HPDE6-E6E7 (cell line): Measurements from ENCODE around the gene ZSWIM5.
A peak's percentile ranks its signal among the peaks of the same experiment; 100 is the strongest.

Experiments used
- DNase-seq: peaks from one replicate; pipeline ENCODE4 v3.0.0; 2011; ENCODE audit warnings: missing footprints; ENCODE audit errors: extremely low spot score

ZSWIM5 gene

DNA sequence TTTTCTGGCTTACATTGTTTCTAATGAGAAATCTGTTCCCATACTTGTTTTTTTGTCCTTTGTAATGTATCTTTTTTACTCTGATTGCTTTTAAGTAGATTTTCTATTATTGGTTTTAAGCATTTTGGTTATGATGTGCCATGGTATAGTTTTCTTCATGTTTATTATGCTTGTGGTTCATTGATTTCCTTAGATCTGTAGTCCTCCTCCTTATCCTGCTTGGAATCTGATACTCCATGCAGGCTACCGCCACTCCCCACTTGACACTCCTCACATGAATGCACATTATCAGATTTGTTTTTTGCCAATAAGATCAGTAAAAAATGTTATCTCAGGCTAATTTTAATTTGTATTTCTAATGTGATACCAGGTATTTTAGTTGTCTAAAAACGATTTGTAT, 173.6 kb downstream of the ZSWIM5 start:
- DNase-seq = no peak

DNA sequence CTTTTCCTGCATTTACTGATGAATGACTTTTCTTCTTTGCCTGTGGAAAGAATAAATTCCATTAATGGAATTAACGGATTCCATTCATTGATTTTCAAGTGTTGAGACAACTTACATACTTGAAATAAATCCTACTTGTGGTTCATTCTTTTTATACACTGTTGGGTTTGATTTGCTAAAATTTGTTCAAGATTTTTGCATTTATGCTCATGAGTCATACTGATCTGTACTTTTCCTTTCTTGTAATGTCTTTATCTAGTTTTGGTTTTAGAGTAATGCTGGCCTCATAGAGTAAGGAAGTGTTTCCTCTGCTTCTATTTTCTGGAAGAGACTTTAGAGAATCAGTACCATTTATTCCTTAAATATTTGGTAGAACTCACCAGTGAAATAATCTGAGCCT, 180.0 kb downstream of the ZSWIM5 start:
- DNase-seq = no peak

DNA sequence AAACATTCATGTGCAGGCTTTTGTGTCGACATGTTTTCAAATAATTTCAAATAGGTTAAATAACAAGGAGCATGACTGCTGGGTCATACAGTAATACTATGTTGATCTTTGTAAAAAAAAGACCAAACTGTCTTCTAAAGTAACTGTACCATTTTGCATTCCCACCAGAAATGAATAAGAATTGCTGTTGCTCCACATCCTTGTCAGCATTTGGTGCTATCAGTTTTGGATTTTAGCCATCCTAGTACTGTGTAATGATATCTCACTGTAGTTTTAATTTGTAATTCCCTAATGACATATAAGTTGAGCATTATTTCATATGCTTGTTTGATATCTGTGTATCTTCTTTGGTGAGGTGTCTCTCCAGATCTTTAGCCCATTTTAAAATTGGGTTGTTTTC, 182.7 kb downstream of the ZSWIM5 start:
- no peak for DNase-seq

DNA sequence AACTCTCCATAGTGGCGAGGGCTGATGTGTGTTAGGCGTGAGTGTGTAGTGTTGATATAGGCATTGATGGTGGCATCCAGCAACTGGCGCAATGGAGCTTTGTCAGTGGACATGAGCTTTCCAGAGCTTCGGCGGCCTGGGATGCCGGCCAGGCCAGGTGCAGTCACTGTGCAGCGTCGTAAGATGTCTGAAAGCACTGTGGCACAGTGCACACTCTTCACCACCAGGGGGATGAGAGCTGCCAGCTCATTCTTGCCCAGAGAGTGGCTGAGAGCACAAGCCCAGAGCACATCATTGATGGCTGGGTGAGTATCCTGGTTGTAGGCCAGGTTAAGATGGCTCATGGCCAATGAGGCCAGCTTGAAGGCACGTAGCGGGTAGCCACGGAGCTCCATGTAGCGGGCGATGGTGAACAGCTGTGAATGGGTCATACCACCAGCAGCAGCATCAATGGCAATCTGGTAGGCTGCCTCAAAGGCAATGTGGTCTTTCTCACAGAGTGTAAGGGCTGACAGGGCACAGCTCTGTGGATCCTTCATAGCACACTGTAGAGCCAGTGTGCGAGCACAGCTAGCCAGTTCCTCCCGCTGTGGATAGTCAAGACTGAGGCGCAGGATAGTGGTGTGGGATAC, 187.7 kb downstream of the ZSWIM5 start:
- DNase-seq = peak; percentile 32

DNA sequence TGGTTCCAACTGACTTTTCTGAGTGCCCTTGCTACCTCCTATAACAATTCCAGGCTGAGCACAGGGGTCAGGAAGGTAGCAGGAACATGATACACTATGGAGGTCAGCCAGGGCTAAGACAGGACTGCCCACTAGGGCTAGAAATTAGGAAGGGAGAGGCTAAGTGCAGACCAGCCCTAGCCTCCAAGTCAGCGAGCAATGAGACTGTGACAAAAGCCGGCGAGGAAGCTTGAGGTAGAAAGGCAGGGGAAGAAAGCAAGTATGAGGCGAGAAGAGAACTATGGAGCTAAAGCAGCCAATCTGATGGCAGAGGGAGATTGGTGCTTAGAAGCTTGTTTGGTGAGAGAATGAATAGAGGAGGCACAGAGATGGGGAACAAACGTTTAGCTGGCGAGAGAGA, 189.6 kb downstream of the ZSWIM5 start:
- DNase-seq = no peak

DNA sequence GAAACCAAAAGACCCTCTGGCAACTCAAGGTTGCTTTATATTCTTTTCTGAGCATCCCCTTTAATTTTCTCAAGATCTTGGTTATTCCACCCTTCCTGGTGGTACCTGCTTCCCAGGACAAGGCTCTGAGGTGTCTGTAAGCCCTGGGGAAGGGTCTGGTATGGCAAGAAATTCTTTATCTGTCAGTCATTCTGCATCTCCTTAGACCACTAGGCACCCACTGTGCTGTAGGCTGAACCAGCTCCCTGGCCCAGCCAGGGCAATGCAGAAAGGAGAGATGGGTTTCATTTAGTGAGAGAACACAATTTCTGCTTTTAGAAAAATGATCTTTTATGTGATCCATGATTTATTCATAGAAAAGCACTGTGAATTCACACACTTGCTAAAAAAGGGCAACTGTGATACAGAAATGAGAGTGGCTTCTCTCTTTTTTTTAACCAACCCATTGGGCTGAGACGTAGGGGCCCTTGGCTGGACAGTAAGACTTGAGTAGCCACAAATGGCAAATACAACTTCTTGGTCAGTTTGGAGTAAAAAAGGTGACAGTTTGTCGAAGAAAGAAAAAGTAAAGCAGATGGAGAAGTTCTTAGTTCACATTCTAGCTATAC, 190.2 kb downstream of the ZSWIM5 start:
- DNase-seq = no peak

DNA sequence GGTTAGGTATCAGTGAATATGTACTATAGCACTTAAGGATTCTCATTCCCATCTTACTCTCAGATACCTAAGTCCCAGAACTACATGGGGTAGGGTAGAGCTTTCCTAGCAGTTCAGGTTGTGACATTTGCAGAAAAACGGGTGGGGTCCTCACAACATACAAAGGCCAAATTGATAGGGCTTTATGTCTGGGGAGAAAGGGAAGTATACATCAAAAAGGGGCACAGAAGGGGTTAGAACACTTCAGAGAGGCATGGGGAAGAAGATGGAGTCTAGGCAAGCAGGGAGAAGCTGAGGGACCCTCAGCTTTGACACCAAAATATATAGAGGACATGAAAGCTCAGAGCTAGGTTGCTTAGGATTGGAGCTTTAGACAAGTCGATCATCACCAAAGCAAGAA, 190.7 kb downstream of the ZSWIM5 start:
- DNase-seq = no peak

DNA sequence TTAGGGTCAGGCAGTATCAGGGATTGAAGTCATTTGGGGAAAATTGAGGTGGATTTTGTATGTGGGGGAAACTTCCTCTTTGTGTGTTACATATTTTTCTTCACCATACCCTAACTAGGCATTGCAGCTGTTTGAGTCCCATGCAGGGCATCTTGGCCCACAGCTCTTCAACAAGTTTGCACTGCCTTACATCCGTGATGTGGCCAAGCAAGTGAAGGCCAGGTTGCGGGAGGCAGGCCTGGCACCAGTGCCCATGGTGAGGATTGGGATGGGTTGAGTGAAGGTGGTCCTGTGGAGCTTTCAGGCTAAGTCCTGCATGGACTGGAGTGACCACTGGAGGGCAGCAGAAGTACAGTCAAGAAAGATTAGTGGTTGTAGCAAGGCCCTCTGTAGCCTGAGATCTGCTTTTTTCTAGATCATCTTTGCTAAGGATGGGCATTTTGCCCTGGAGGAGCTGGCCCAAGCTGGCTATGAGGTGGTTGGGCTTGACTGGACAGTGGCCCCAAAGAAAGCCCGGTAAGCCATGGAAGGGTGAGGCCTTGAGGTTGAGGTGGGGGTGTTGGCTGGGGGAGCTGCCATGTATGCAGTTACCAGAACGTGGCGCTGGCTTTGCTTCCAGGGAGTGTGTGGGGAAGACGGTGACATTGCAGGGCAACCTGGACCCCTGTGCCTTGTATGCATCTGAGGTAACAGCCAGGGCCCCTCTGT, 191.9 kb downstream of the ZSWIM5 start:
- DNase-seq = peak; percentile 59

DNA sequence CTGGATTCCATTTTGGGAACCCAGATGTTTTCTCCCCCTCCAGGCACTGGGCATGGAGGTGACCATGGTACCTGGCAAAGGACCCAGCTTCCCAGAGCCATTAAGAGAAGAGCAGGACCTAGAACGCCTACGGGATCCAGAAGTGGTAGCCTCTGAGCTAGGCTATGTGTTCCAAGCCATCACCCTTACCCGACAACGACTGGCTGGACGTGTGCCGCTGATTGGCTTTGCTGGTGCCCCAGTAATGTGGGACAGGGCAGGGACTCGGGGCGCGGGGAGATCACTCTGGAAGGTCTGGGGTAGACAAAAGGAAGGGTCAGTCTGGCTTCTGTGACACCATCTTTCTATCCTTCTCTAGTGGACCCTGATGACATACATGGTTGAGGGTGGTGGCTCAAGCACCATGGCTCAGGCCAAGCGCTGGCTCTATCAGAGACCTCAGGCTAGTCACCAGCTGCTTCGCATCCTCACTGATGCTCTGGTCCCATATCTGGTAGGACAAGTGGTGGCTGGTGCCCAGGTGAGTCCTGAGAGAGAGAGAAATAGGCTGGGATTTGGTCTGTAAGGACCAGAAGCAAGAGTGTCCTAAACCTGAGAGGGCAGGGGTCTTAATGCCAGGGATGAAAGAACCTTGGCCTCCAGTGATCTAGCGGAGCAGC, 192.7 kb downstream of the ZSWIM5 start:
- DNase-seq = no peak

DNA sequence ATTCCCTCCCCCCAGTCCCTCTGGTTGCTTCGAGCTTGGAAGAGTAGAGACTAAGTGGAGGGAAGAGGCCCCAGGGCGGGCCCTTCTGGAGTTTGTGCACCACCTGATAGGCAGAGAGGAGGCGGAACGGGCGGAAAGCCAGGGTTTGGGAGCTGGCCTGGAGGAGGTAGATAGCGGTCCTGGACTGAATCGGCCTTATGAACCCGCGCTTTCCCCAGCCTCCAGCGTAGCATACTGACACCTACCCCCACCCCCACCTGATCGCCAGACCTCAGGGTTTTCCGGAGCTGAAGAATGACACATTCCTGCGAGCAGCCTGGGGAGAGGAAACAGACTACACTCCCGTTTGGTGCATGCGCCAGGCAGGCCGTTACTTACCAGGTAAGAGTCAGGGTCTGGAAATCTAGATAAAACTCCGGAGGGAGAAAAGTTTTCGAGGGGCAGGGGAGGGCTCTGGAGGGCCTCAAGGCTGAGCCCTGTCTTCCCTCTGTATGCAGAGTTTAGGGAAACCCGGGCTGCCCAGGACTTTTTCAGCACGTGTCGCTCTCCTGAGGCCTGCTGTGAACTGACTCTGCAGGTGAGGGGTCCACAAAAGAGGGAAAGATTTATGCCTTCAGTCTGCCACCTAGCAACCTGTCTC, 193.6 kb downstream of the ZSWIM5 start:
- DNase-seq = peak; percentile 42

DNA sequence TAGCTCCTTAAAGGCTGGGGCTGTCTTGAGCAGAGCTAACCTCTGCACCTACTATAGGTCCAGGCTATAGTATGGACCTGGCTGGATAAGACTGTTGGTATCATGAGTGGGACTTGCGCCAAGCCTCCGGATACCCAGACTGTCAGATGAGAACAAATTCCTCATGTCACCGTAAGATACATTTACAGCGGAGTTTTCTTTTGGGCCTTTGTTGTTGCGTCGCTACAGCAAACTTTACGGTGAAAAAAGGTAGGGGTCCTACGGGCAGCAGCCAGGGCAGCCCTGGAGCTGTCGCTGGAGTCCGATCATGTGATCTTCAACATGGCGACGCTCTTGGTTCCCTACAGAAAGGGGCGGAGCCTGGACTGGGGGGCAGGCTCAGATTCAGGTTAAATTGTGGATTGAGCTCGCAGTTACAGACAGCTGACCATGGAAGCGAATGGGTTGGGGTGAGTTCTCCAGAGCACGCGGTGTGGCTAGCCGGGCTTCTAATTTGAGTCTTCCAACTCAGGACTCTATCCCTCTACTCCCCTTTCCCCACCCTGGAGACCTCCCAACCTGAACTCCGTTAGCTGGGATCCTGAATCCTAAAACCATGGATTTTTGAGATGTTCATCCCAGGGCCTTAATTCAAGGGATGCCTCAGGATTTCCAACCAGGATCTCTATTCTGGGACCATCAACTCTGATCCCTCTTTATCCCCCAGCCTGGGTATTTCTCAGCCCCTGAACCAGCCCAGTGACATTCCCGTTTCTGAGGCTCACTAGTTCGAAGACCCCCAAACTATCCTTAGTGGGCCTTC, 194.4 kb downstream of the ZSWIM5 start, which contains the start of gene UROD:
Gene UROD, plus strand, starts transcription at position 418 of the 802 bp plus-strand sequence. Its CDS starts 12 bp downstream, at position 430.
- DNase-seq = peak; percentile 94

DNA sequence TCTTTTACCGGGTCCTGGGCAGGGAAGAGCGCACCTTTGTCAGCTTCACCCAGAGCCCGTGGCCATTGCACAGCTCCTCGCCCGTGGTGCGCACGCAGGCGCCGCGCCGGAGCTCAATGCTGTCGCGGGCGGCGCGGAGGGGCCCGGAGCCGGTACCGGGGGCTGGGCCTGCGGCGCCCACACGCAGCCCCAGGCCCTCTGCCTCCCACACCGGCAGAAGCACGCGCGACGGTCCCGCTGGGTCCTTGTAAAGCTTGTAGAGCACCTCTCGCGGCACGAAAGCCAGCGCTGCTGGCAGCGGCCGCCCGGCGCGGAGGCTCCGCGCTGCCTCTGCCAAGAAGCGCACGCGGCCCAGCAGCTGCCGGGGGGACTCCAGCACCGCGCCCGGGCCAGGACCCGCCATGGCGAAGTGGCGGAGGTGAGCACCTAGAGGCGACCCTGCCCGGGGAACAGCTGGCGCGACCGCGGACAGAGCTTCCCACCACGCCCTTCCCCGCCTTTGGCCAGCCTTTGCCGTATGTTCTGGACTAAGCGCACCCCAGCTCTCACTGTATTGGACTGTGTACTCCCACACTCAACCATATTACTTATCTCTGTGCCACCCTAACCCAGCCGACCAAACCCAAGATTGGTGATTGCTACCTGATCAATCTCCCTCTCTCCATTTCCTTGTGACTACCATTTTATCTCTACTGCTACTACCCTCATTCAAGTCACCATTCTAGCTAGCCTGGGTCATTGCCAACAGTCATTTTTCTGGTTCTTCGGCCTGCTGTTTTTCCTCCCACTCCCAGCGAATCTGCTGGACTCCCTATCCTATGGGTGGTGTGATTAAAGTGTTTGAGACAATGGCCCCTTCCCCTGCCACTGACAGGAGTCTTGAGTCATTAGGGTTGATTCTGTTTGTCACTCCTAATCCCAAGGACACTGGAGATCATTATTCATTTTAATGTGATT, 195.3 kb downstream of the ZSWIM5 start, which contains the start of gene HECTD3:
Gene HECTD3, minus strand, starts transcription at position 470 of the 957 bp plus-strand sequence. Its CDS starts 67 bp downstream, at position 403.
- peak; percentile 83 for DNase-seq

DNA sequence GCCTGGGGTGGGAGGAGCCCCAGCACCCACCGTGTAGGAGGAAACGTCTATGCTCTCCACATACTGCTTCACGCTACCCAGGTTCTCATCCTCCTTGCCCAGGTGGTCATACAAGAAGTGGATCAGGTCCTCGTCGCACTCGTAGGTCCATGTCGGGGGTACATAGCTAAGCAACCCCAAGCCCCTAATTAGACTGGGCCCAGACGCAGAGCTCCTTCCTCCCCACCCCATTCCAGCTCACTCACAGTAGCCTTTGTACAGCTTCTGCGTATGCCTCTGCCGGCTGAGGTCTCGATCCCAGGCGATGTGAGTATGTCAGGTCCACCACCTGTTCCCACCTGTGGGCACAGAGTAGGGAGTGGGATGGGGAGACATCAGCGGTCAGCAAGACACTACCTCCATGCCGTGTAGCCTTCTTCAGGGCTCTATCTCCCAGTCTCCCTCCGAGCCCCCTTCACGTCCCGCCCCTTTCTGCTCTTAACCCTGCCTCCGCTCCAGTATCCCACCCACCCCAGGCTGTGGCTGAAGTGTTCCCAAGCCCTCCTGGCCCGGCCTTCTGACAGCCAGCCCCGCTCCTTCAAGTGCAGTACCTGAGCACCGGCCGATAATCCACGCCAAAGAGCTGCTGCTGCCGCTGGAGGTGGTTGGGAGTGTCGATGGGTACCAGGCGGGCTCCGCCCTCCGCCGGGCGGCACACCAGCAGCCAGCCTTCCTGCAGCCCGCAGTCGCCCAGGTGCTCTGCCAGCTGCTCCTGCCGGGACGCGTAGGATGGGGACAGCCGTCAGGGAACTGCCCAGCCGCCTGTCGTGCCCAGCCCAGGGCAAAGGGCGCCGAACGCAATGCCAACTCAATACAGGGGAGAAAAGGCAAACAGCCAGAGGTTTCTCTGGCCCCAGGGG, 196.2 kb downstream of the ZSWIM5 start:
- DNase-seq = peak; percentile 54

DNA sequence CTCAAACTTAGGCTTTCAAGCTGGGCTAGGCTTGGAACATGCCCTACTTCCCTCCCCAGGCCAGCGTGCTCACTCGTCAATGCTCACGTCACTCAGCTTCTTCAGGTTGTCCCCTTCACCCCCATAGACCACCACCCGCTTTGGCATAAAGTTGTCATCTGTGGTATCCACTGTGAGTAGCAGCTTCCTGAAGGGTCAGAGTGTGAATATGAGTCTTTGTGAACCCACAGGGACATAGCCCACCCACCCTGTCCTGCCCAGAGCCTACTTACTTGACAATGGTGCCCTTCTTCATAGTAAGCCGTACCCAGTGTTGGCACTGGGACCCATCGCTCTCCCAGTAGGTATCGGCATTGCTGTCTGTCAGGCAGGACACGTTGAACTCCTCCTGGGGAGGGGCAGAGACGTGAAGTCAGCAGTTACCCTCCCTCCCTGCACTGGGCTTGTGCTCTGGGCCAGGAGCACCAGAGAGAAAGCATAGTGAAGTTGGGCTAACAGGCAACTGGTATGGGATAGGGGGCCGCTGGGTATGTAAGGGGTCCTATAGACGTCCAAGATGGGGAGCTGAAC, 197.0 kb downstream of the ZSWIM5 start:
- no peak for DNase-seq

DNA sequence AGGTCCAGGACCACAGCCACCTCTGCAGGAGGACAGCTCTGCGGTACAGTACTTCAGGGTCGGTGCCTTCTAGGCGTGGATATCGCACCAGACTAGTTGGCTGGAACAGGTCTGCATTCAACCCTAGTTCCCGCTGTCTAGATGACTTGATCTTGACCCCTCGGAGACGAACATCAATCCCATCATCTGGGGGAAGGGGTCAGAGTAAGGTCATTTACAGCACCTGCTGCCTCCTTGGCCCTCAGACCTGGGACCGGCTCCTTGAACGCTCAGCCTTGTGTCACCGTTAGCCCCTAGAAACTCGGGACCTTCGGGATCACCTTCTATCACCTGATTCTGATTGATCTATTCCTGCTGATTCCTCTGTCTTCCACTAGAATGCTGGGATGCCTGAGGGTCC, 197.9 kb downstream of the ZSWIM5 start:
- no peak for DNase-seq

DNA sequence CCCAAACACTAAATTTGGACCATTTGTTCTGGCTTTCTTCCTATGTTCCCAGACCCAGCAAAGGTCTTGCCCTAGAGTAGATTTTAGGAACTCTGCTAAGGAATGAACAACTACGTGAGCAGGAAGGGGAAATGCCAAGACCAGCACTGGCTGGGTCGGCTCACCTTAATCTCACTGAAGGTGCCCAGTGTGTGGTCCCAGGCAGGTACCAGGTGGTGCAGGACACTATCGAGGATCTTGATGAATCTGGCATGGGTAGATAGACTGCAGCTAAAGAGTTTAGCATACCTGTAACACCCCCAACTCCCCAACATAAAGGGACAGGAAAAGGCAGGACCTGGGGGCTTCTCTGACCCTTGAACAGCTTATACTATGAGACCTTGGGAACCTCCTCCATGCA, 198.3 kb downstream of the ZSWIM5 start:
- no peak for DNase-seq

DNA sequence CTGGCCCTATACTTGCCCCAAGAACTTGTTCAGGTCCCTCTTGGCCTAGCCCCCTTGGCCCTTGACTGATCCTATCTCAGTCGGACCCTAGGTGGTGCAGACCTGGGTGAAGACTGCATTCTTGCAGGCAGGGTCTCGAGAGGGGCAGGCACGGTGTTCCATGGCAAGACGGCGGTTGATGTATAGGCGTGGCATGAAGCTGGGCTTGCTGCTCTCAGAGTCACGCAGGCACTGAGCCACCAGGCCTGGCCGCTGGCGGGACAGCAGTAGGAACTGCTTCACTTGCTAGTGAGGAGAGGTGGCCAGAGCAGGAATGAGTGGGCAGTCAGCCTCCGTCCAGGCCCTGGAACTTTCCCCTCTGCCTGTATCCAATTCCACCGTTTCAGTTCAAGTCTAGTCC, 199.1 kb downstream of the ZSWIM5 start:
- DNase-seq = no peak

DNA sequence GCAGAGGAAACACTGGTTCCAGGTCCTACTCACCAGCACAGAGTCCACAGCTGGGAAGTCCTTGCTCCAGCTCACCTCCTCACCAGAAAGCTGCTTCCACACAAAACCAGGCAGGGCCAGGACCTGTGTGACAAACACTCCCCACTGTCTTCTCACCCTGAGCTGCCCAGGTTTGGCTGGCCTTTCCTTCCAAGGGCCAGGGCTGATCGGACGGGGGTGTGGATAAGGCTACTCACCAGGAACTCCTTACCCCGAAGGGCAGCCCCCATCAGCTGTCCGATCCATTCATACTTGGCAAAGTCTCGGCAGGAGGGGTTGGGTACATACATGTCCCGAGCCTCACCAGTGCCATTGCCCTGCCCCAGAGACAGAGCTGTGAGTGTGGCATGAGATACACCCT, 200.6 kb downstream of the ZSWIM5 start:
- no peak for DNase-seq
